Measurements from ENCODE around the gene UNC5C.

Gene UNC5C

GRCh38 chr4:95394752-95395306 is 153.9 kb downstream of the UNC5C start:
- no peaks in the 10 kb centered on the region for H3K9me3 Mint-ChIP-seq
- no peaks in the 10 kb centered on the region for H3K36me3 Mint-ChIP-seq (ENCODE audit: low read depth)
- no peak overlapping the region for H3K27ac Mint-ChIP-seq
- DNase-seq, result no peak
- H3K4me1 Mint-ChIP-seq (ENCODE audit: low read depth), result no peaks in the 10 kb centered on the region
- no peak overlapping the region for H3K4me3 Mint-ChIP-seq
- H3K27me3 Mint-ChIP-seq, result no peaks in the 10 kb centered on the region

- no peaks in the 10 kb centered on the region for H3K36me3 Mint-ChIP-seq (ENCODE audit: low read depth)
- H3K4me3 Mint-ChIP-seq, result no peak overlapping the region
- no peaks in the 10 kb centered on the region for H3K9me3 Mint-ChIP-seq
- H3K27ac Mint-ChIP-seq, result no peak overlapping the region
- no peaks in the 10 kb centered on the region for H3K27me3 Mint-ChIP-seq
- H3K4me1 Mint-ChIP-seq (ENCODE audit: low read depth), result no peaks in the 10 kb centered on the region
- DNase-seq, result no peak
These were observed 155.0 kb downstream of the UNC5C start for GRCh38 chr4:95393821-95394220.

- Mint-ChIP-seq H3K36me3 (ENCODE audit: low read depth) (no peaks in the 10 kb centered on the region), H3K27ac (no peak overlapping the region), H3K9me3 (no peaks in the 10 kb centered on the region), H3K27me3 (no peaks in the 10 kb centered on the region), H3K4me1 (ENCODE audit: low read depth) (no peaks in the 10 kb centered on the region), H3K4me3 (no peak overlapping the region)
- no peak for DNase-seq
These were observed 159.9 kb downstream of the UNC5C start for GRCh38 chr4:95388911-95389310.

DNA sequence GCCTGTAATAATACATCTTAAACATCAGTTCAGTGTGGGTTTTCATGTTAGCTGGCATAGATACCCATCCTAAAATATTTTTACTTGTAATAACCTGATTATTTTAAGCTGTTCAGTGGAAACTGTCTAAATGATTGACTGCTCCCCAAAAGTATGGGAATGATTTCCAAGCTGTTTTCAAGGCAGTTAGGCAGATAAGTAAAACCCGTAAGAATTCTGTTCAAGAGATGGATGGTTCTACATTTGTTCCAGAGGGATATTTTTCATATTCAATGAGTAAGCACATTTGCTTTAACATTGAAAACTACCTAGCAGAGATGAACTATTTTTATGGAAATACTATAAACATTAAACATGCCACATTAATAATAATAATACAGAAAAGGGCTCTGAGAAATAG is 161.1 kb downstream of the UNC5C start:
- DNase-seq, result no peak
- Mint-ChIP-seq H3K36me3 (ENCODE audit: low read depth) (no peaks in the 10 kb centered on the region), H3K27me3 (no peaks in the 10 kb centered on the region), H3K27ac (no peak overlapping the region), H3K9me3 (no peaks in the 10 kb centered on the region), H3K4me1 (ENCODE audit: low read depth) (no peaks in the 10 kb centered on the region), H3K4me3 (no peak overlapping the region)

DNA sequence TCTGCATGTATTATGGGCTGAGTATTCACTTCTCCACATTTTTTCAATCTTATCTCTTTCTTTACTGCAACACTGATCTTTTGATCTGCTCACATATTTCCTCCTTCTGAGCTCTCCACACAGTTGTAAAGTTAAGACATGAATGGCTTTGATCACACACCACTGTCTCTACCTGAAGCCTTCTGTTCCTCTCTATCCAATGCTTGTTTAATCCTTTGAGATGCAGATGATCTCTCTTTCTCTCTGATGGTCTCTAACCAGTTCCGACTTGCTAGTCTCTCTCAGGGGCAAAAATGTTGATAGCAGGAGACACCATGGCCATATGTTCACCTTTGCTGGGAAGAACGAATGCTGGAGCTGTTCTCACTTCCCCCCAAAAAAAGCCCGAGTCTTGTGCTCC is 162.4 kb downstream of the UNC5C start:
- Mint-ChIP-seq H3K36me3 (ENCODE audit: low read depth) (no peaks in the 10 kb centered on the region), H3K9me3 (no peaks in the 10 kb centered on the region), H3K4me3 (no peak overlapping the region), H3K4me1 (ENCODE audit: low read depth) (no peaks in the 10 kb centered on the region), H3K27ac (no peak overlapping the region), H3K27me3 (no peaks in the 10 kb centered on the region)
- no peak for DNase-seq

DNA sequence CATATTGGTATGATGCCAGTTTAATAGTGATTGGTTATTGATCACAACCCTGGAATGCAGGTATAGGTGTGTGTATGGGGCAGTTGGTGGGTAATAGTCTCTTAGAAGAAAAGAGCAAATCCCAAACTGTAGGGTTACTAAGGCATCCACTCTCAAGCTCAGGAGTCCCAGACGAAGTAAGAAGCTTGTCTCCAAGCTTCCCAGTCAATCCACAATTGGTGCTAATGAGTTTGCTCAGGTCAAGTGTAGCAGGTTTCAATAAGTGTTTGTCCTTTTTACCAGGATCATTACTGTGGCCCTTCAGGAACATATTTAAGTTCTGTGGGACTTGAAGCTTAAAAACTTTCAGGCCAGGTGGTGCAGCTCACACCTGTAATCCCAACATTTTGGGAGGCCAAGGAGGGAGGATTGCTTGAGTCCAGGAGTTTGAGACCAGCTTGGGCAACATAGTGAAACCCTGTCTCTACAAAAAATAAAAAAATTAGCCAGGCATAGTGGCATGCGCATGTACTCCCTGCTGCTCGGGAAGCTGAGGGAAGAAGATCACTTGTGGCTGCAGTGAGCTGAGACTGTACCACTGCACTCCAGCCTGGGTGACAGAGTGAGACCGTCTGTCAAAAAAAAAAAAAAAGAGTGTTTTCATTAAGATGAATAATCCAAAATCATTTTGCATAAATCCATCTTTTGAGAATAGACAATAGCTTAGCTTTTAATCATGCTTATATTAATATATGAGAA is 166.8 kb downstream of the UNC5C start:
- H3K4me1 Mint-ChIP-seq (ENCODE audit: low read depth), result no peaks in the 10 kb centered on the region
- no peaks in the 10 kb centered on the region for H3K9me3 Mint-ChIP-seq
- no peak overlapping the region for H3K27ac Mint-ChIP-seq
- H3K36me3 Mint-ChIP-seq (ENCODE audit: low read depth), result no peaks in the 10 kb centered on the region
- no peak overlapping the region for H3K4me3 Mint-ChIP-seq
- H3K27me3 Mint-ChIP-seq, result no peaks in the 10 kb centered on the region
- DNase-seq, result no peak

DNA sequence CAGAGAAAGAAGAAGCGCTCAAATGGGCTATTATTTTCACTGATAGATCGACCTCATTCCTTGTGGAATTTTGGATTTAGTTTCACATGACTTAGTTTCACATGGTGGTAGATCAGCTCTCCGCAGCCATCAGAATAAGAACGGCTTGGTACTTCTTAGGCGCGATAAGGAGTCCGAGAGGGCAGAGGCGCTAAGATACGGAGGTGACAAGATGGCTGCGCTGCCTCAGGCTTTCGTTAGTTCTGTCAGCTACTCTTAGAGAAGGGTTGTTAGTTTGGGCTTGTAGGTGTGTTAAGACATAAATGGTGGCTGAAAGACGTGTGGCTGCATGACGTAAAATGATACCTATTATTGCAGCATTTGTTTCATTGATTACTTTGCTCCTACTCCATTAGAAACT is 169.1 kb downstream of the UNC5C start:
- H3K9me3 Mint-ChIP-seq, result no peaks in the 10 kb centered on the region
- H3K4me3 Mint-ChIP-seq, result no peak overlapping the region
- no peak for DNase-seq
- no peaks in the 10 kb centered on the region for H3K27me3 Mint-ChIP-seq
- no peaks in the 10 kb centered on the region for H3K4me1 Mint-ChIP-seq (ENCODE audit: low read depth)
- no peak overlapping the region for H3K27ac Mint-ChIP-seq
- H3K36me3 Mint-ChIP-seq (ENCODE audit: low read depth), result no peaks in the 10 kb centered on the region

- DNase-seq, result no peak
- no peaks in the 10 kb centered on the region for H3K27me3 Mint-ChIP-seq
These were observed 171.3 kb downstream of the UNC5C start for GRCh38 chr4:95377366-95377900.

DNA sequence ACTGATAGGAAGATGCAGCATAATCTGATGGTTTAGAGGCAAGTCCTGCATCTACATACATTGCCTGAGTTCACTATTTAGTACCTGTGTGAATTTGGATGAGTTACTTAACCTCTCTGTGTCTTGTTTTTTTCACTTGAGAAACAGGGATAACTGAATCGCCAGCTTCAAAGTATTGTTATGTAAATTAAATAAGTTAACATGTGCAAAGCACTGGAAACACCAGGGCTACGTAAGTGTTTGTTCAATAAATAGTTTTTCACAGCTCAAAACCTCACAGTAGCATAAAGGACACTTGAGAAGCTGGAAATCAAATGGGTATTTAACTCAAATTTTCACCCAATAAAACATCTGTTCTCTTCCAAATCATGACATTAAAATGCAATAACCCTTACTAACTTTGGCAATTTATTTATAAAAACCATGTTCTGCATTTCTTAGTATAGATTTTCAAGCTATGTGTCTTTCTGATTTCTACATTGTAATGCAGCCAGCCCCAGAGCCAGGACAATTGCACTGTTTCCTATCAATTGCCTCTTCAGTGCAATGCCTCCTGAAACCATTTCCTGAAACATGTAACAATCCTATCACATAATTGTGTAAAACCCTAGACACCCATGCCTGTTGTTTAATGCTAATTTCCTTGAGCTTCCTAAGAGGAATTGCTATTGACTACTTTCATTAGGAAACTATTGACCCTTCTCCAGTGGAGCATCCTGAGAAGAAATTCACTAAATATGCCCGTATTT is 177.1 kb downstream of the UNC5C start:
- H3K36me3 Mint-ChIP-seq (ENCODE audit: low read depth), result no peaks in the 10 kb centered on the region
- no peak for DNase-seq
- no peak overlapping the region for H3K27ac Mint-ChIP-seq
- H3K4me1 Mint-ChIP-seq (ENCODE audit: low read depth), result no peaks in the 10 kb centered on the region
- no peak overlapping the region for H3K4me3 Mint-ChIP-seq
- no peaks in the 10 kb centered on the region for H3K9me3 Mint-ChIP-seq
- H3K27me3 Mint-ChIP-seq, result no peaks in the 10 kb centered on the region

More at GRCh38 chr4:95377366-95377900, 171.3 kb downstream of the UNC5C start:
- Mint-ChIP-seq H3K9me3 (no peaks in the 10 kb centered on the region), H3K4me3 (no peak overlapping the region), H3K27ac (no peak overlapping the region), H3K36me3 (ENCODE audit: low read depth) (no peaks in the 10 kb centered on the region), H3K4me1 (ENCODE audit: low read depth) (no peaks in the 10 kb centered on the region)

- Mint-ChIP-seq H3K4me3 (no peak overlapping the region), H3K36me3 (ENCODE audit: low read depth) (no peaks in the 10 kb centered on the region), H3K4me1 (ENCODE audit: low read depth) (no peaks in the 10 kb centered on the region), H3K27ac (no peak overlapping the region), H3K27me3 (no peaks in the 10 kb centered on the region), H3K9me3 (no peaks in the 10 kb centered on the region)
- DNase-seq, result no peak
These were observed 180.9 kb downstream of the UNC5C start for GRCh38 chr4:95367824-95368223.

GRCh38 chr4:95363966-95364365 is 184.8 kb downstream of the UNC5C start:
- Mint-ChIP-seq H3K9me3 (no peaks in the 10 kb centered on the region), H3K36me3 (ENCODE audit: low read depth) (no peaks in the 10 kb centered on the region), H3K27ac (no peak overlapping the region), H3K4me3 (no peak overlapping the region), H3K27me3 (no peaks in the 10 kb centered on the region), H3K4me1 (ENCODE audit: low read depth) (no peaks in the 10 kb centered on the region)
- no peak for DNase-seq

- no peaks in the 10 kb centered on the region for H3K4me1 Mint-ChIP-seq (ENCODE audit: low read depth)
- DNase-seq, result no peak
- no peaks in the 10 kb centered on the region for H3K9me3 Mint-ChIP-seq
- no peak overlapping the region for H3K4me3 Mint-ChIP-seq
- H3K27ac Mint-ChIP-seq, result no peak overlapping the region
- H3K27me3 Mint-ChIP-seq, result no peaks in the 10 kb centered on the region
- H3K36me3 Mint-ChIP-seq (ENCODE audit: low read depth), result no peaks in the 10 kb centered on the region
These were observed 185.2 kb downstream of the UNC5C start for GRCh38 chr4:95363559-95363925.

- no peaks in the 10 kb centered on the region for H3K9me3 Mint-ChIP-seq
- H3K27me3 Mint-ChIP-seq, result no peaks in the 10 kb centered on the region
- H3K4me1 Mint-ChIP-seq (ENCODE audit: low read depth), result no peaks in the 10 kb centered on the region
- no peak for DNase-seq
- no peak overlapping the region for H3K4me3 Mint-ChIP-seq
- no peaks in the 10 kb centered on the region for H3K36me3 Mint-ChIP-seq (ENCODE audit: low read depth)
- no peak overlapping the region for H3K27ac Mint-ChIP-seq
These were observed 185.7 kb downstream of the UNC5C start for GRCh38 chr4:95362906-95363558.

- no peaks in the 10 kb centered on the region for H3K36me3 Mint-ChIP-seq (ENCODE audit: low read depth)
- DNase-seq, result no peak
- H3K4me3 Mint-ChIP-seq, result no peak overlapping the region
- H3K27ac Mint-ChIP-seq, result no peak overlapping the region
- H3K9me3 Mint-ChIP-seq, result no peaks in the 10 kb centered on the region
- no peaks in the 10 kb centered on the region for H3K27me3 Mint-ChIP-seq
- no peaks in the 10 kb centered on the region for H3K4me1 Mint-ChIP-seq (ENCODE audit: low read depth)
These were observed 186.7 kb downstream of the UNC5C start for GRCh38 chr4:95362066-95362465.

GRCh38 chr4:95361696-95361965 is 187.1 kb downstream of the UNC5C start:
- Mint-ChIP-seq H3K4me1 (ENCODE audit: low read depth) (no peaks in the 10 kb centered on the region), H3K36me3 (ENCODE audit: low read depth) (no peaks in the 10 kb centered on the region), H3K27me3 (no peaks in the 10 kb centered on the region), H3K9me3 (no peaks in the 10 kb centered on the region), H3K4me3 (no peak overlapping the region), H3K27ac (no peak overlapping the region)
- DNase-seq, result no peak

Measured in activated T-cell treated with anti-CD3 and anti-CD28 coated beads, Interleukin-2, amount 50 U/mL, for 24 hours (primary cell).